NB4 (cell line): ENCODE data around the gene FLT4.

Experiments used
- MYC ChIP-seq: IDR thresholded peaks from 2 replicates; pipeline ENCODE4 v1.6.1; 2011; ENCODE audit warnings: low read depth, low read length
- TF ChIP-seq, protein P1 (sequence below): IDR thresholded peaks from one replicate; pipeline ENCODE4 v1.5.1; 2012; ENCODE audit warnings: low read depth, low read length
- TF ChIP-seq, protein P2 (sequence below): IDR thresholded peaks from 2 replicates; pipeline ENCODE4 v1.6.1; 2011; ENCODE audit warnings: low read depth, low read length

DNA sequence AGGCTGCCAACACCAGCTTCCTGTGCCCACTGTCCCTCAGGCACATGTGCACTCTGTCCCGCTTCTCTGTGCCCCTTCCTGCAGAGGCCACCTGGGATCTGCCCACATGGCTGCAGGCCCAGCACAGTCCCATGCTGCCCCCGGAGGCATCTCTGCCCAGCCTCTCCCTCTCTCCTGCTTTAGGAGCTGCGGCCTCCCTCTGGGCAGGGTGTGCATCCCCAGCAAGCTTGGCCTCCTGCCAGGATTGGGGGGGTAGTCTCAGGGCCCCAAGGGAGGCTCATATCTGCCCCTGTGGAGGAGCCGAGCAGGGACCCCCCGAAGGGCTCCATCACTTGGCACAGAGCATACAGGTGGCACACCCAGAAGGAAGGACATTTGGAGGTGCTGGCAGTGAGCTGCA lies 24.8 kb downstream of the FLT4 start:
- TF ChIP-seq, protein P1, sequence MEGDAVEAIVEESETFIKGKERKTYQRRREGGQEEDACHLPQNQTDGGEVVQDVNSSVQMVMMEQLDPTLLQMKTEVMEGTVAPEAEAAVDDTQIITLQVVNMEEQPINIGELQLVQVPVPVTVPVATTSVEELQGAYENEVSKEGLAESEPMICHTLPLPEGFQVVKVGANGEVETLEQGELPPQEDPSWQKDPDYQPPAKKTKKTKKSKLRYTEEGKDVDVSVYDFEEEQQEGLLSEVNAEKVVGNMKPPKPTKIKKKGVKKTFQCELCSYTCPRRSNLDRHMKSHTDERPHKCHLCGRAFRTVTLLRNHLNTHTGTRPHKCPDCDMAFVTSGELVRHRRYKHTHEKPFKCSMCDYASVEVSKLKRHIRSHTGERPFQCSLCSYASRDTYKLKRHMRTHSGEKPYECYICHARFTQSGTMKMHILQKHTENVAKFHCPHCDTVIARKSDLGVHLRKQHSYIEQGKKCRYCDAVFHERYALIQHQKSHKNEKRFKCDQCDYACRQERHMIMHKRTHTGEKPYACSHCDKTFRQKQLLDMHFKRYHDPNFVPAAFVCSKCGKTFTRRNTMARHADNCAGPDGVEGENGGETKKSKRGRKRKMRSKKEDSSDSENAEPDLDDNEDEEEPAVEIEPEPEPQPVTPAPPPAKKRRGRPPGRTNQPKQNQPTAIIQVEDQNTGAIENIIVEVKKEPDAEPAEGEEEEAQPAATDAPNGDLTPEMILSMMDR = no peak
- TF ChIP-seq, protein P2, sequence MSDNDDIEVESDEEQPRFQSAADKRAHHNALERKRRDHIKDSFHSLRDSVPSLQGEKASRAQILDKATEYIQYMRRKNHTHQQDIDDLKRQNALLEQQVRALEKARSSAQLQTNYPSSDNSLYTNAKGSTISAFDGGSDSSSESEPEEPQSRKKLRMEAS = no peak
- no peak for TF ChIP-seq MYC
